BLaER1 treated with 17β-estradiol and CSF1 and Interleukin-3, amounts not matched to agents 10 nM and 100 nM (cell line): Measurements from ENCODE around the gene GTF3C5.

ENCODE experiments used
- H3K27ac ChIP-seq, 11 experiments: shearing (Covaris generic); formaldehyde crosslinking; 2 replicates each; pipeline ENCODE4 v1.8.1; 2022
- H3K27me3 ChIP-seq, 11 experiments: shearing (Covaris generic); formaldehyde crosslinking; 2 replicates each; pipeline ENCODE4 v1.8.1; 2022
- H3K36me3 ChIP-seq, 11 experiments: shearing (Covaris generic); formaldehyde crosslinking; 2 replicates each; pipeline ENCODE4 v1.8.1; 2022
- H3K4me1 ChIP-seq, 10 experiments: shearing (Covaris generic); formaldehyde crosslinking; 2 replicates each; pipeline ENCODE4 v1.8.1; 2022
- H3K4me2 ChIP-seq, 11 experiments: shearing (Covaris generic); formaldehyde crosslinking; 2 replicates each; pipeline ENCODE4 v1.8.1; 2022
- H3K4me3 ChIP-seq, 10 experiments: shearing (Covaris generic); formaldehyde crosslinking; 2 replicates each; pipeline ENCODE4 v1.8.1; 2022
- H3K9ac ChIP-seq, 11 experiments: shearing (Covaris generic); formaldehyde crosslinking; 2 replicates each; pipeline ENCODE4 v1.8.1; 2022
- H3K9me3 ChIP-seq, 11 experiments: shearing (Covaris generic); formaldehyde crosslinking; replicated peaks in 1 of 11; 2 replicates each; pipeline ENCODE4 v1.8.1; 2022
- H4K20me1 ChIP-seq, 11 experiments: shearing (Covaris generic); formaldehyde crosslinking; 2 replicates each; pipeline ENCODE4 v1.8.1; 2022
- Cebpa-rat ChIP-seq, 11 experiments: shearing (Covaris generic); IDR thresholded peaks; 2 replicates each; pipeline ENCODE4 v1.8.1; 2022

The GTF3C5 gene

GRCh38 chr9:133101356-133102189, 70.8 kb downstream of the GTF3C5 start:
- Histone ChIP-seq H3K9me3 (peaks cover 22 to 27% (median 26%) of the 10 kb centered on the region in 11 experiments), H3K36me3 (peaks cover 92 to 98% (median 96%) of the 10 kb centered on the region in 11 experiments), H3K27me3 (no peaks in the 10 kb centered on the region), H3K4me2 (no peak overlapping the region), H3K4me1 (no peaks in the 10 kb centered on the region), H4K20me1 (peaks cover 6 to 62% (median 28%) of the 10 kb centered on the region in 11 experiments; a peak in 17 of 22 replicates), H3K9ac (no peak overlapping the region), H3K27ac (no peak overlapping the region), H3K4me3 (no peak overlapping the region)
- no peak for TF ChIP-seq Cebpa-rat (IDR thresholded peaks at IDR 0.05)

DNA sequence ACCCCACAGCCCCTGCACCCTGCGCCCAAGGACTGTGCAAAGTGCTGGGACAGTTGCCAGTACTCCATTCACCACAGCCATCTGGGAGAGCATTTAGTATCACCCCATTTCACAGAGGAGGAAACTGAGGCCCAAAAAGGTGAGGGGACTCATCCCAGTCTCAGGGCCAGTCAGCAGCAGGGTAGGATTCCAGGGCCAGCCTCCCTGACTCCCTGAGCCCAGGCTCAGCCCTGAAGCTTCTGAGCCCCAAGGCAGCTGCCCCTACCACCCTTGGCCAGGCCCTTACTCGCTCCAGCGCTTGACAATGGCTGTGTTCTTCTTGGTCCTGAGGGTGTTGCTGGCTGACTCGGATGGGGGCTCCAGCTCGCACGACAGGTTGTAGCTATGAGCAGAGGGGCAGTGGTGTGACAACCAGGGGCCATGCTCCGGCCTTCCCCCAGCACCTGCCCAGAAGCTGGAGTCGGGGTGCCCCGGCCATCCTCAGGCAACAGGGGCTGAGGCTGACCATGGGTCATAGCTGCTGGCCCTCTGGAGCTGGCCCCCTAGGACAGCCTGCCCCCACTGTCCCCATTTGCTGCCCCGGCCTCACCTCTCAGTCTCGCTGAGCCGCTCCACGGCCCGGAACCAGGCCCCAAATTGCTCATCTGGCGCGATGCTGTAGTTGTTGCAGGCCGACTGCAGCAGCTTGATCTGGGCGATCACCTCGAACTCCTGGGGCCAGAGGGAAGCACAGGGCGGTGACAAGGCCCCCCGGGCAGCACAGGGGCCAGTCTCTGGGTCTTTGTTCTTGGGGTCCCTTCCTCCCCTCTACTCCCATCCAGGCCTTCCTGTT, 71.6 kb downstream of the GTF3C5 start:
- H3K4me1 ChIP-seq = 0 out of 20 replicates have a peak, but pooled peaks cover 0 to 3% (median 0%) of the 10 kb centered on the region in 10 experiments
- H4K20me1 ChIP-seq = peaks cover 6 to 70% (median 29%) of the 10 kb centered on the region in 11 experiments; a peak in 17 of 22 replicates
- H3K36me3 ChIP-seq = peaks cover 92 to 98% (median 96%) of the 10 kb centered on the region in 11 experiments
- no peak overlapping the region for H3K9ac ChIP-seq
- no peak overlapping the region for H3K27ac ChIP-seq
- no peak for TF ChIP-seq Cebpa-rat (IDR thresholded peaks at IDR 0.05)
- no peak overlapping the region for H3K4me2 ChIP-seq
- no peaks in the 10 kb centered on the region for H3K27me3 ChIP-seq
- peaks cover 14 to 19% (median 18%) of the 10 kb centered on the region in 11 experiments for H3K9me3 ChIP-seq
- no peak overlapping the region for H3K4me3 ChIP-seq

DNA sequence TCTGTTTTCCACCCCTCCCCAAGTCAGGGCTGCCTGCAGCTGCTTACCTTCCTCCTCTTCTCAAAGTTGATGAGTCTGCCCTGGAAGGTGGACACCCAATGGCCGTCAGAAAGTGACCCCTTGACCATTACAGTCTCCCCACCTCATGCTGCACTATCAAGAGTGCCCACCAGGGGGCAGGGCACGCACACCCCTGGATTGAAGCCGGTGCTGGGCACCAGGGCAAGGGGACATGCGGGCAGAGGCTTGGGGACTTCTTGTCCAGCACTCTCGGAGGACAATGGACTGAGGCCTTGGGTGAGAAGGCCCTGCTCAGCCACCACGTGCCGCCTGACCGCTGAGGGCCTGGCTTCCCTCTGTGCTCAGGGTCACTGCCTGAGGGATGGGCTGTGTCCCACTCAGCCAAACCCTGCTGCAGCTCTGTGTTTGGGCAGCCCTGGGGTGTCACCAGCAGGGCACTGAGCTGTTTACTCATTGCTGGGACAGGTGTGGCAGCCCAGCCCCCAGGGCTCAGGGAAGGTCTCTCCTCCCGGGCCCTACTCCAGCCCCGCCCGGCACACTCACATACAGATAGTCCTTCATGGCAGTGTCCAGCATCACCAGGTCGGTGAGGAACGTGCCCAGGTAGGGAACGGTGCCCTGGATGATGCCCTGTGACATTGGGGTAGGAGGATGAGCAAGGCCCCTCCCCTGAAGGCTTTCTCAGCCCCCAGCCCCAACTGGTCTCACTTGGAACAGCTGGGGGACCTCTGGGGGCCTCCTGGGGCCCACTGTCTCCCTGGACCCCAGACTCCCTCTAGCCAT, 72.6 kb downstream of the GTF3C5 start:
- 0 out of 22 replicates have a peak overlapping the region, but pooled peaks of 1 of the 11 experiments have one; percentile 9 for H3K27ac ChIP-seq
- peaks cover 0 to 4% (median 0%) of the 10 kb centered on the region in 10 experiments; a peak in 1 of 20 replicates for H3K4me1 ChIP-seq
- H3K9ac ChIP-seq = 0 out of 22 replicates have a peak overlapping the region, but pooled peaks of 1 of the 11 experiments have one; percentile 2
- peaks cover 4 to 9% (median 8%) of the 10 kb centered on the region in 11 experiments; a peak in 19 of 22 replicates for H3K9me3 ChIP-seq
- no peak for TF ChIP-seq Cebpa-rat (IDR thresholded peaks at IDR 0.05)
- H3K4me3 ChIP-seq = no peak overlapping the region
- H3K36me3 ChIP-seq = peaks cover 92 to 98% (median 96%) of the 10 kb centered on the region in 11 experiments
- H3K27me3 ChIP-seq = no peaks in the 10 kb centered on the region
- H3K4me2 ChIP-seq = no peak overlapping the region
- H4K20me1 ChIP-seq = peaks cover 15 to 80% (median 39%) of the 10 kb centered on the region in 11 experiments; a peak in 18 of 22 replicates

DNA sequence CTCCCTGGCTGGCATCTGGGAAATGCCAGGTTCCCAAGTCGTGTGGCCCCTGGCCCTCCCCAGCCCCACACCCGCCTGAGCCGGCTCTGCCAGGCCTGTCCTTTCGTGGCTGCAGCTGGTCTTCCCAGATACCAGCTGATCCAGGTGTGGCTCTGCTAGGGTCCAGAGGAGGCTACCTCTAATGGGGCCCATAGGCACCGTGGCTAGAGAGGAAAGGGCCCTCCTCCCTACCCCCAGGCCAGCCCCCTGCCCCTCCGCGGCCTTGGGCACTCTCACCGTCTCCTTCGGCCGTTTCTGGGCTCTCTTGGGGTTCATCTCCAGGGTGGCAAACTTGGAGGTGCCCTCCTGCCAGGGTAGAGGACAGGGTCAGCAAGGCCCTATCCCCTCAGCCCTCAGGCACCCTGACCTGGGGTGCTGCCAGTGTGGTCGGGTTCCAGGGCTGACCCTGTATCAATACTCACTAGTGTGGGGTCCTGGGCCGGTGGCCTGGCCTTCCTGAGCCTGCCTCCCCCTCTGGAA, 73.2 kb downstream of the GTF3C5 start:
- Histone ChIP-seq H3K9ac (0 out of 22 replicates have a peak overlapping the region, but pooled peaks of 1 of the 11 experiments have one; percentile 2), H4K20me1 (peaks cover 17 to 87% (median 45%) of the 10 kb centered on the region in 11 experiments; a peak in 18 of 22 replicates), H3K4me2 (no peak overlapping the region), H3K4me1 (peaks cover 0 to 4% (median 0%) of the 10 kb centered on the region in 10 experiments; a peak in 1 of 20 replicates), H3K9me3 (peaks cover 0 to 3% (median 2%) of the 10 kb centered on the region in 11 experiments; a peak in 12 of 22 replicates), H3K4me3 (no peak overlapping the region), H3K27ac (no peak overlapping the region), H3K27me3 (no peaks in the 10 kb centered on the region), H3K36me3 (peaks cover 92 to 98% (median 96%) of the 10 kb centered on the region in 11 experiments)
- no peak for TF ChIP-seq Cebpa-rat (IDR thresholded peaks at IDR 0.05)

DNA sequence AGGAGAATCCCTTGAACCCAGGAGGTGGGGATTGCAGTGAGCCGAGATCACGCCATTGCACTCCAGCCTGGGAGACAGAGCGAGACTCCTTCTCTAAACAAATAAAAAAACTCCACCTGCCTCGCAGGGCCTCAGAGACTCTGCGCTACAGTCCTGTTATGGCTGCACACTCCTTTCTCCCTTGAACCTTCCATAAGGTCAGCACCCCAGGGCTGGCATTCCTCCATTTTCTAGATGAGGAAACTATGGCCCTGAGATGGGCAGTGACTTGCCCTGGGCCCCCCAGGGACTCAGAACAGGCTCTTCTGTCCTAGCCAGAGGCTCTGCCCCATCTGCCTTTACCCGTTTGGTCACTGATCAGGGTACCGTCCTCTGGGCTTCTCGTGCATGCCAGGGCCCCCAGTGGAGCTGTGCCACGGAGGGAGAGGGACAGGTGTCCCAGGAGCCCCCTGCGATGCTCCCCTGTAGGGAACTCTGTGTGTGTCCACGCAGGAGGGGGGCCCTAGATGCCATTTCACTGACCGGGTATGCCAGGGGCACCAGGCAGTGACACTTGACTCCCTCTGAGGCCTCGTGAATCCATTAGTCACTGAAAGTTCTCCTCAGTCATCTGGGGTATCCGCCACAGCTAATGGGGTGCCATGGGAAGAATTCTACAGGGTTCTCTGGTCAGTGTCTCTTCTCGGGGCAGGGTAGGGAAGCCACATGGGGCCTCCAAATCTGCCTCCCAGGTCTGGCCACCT, 74.1 kb downstream of the GTF3C5 start:
- Histone ChIP-seq H3K4me1 (peaks cover 0 to 4% (median 0%) of the 10 kb centered on the region in 10 experiments; a peak in 1 of 20 replicates), H4K20me1 (peaks cover 23 to 94% (median 49%) of the 10 kb centered on the region in 11 experiments; a peak in 18 of 22 replicates), H3K4me2 (no peak overlapping the region), H3K27ac (peak overlapping the region in 1 of 11 experiments; percentile 32; a peak in 2 of 22 replicates), H3K4me3 (no peak overlapping the region), H3K9me3 (no peaks in the 10 kb centered on the region; a peak in 1 of 22 replicates), H3K9ac (no peak overlapping the region), H3K36me3 (peaks cover 92 to 98% (median 96%) of the 10 kb centered on the region in 11 experiments), H3K27me3 (no peaks in the 10 kb centered on the region)
- TF ChIP-seq Cebpa-rat (IDR thresholded peaks at IDR 0.05) = no peak

DNA sequence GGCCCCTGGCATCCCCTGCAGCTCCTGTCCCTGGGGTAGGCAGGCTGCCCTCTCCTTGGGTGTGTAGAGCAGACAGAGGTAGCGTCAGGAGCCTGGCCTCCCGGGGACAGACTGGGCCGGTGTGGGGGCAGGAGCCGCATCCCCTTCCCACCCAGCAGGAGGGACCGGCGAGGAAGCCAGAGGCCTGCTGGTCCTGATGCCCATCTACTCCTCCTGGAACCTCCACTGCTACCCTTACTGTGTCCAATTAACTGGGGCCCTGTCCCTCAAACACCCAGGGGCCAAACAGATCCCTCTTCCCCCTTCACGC, 74.6 kb downstream of the GTF3C5 start:
- Histone ChIP-seq H3K36me3 (peaks cover 92 to 98% (median 96%) of the 10 kb centered on the region in 11 experiments), H4K20me1 (peaks cover 28 to 94% (median 53%) of the 10 kb centered on the region in 11 experiments; a peak in 19 of 22 replicates), H3K4me3 (no peak overlapping the region), H3K27ac (peak overlapping the region in 1 of 11 experiments; percentile 32; a peak in 2 of 22 replicates), H3K9me3 (no peaks in the 10 kb centered on the region), H3K4me2 (no peak overlapping the region), H3K9ac (no peak overlapping the region), H3K4me1 (peaks cover 0 to 4% (median 0%) of the 10 kb centered on the region in 10 experiments; a peak in 1 of 20 replicates), H3K27me3 (no peaks in the 10 kb centered on the region)
- TF ChIP-seq Cebpa-rat (IDR thresholded peaks at IDR 0.05) = no peak

GRCh38 chr9:133106511-133107244, 75.9 kb downstream of the GTF3C5 start:
- peak overlapping the region in 4 of 11 experiments; percentile 0 to 33 (median 28); a peak in 4 of 22 replicates for H3K9ac ChIP-seq
- H3K27me3 ChIP-seq = no peaks in the 10 kb centered on the region
- H4K20me1 ChIP-seq = peaks cover 39 to 94% (median 54%) of the 10 kb centered on the region in 11 experiments; a peak in 21 of 22 replicates
- no peak for TF ChIP-seq Cebpa-rat (IDR thresholded peaks at IDR 0.05)
- no peak overlapping the region for H3K4me3 ChIP-seq
- peaks cover 92 to 98% (median 96%) of the 10 kb centered on the region in 11 experiments for H3K36me3 ChIP-seq
- peak overlapping the region in 3 of 11 experiments; percentile 2 to 49 (median 44); a peak in 4 of 22 replicates for H3K27ac ChIP-seq
- H3K9me3 ChIP-seq = no peaks in the 10 kb centered on the region
- H3K4me2 ChIP-seq = no peak overlapping the region
- peaks cover 3 to 11% (median 6%) of the 10 kb centered on the region in 10 experiments; a peak in 19 of 20 replicates for H3K4me1 ChIP-seq
